NCI-H82 treated with DMSO at 0.1 percent for 48 hours (cell line): Measurements from ENCODE around the gene FAM151A.

Experiments used
- DNase-seq: peaks from one replicate; lab custom pipeline; 2025; ENCODE audit not compliant: unreplicated experiment; lab: John Stamatoyannopoulos, UW

FAM151A gene

GRCh38 chr1:54623216-54624007 lies at the start of gene FAM151A:
FAM151A (minus strand) TSS chr1:54623525; CDS start chr1:54623395, 130 bp downstream.
- peak; percentile 13 for DNase-seq

- peak; percentile 74 for DNase-seq
Observed at GRCh38 chr1:54671985-54672608, 48.8 kb upstream of the FAM151A start.

- DNase-seq: no peak
Observed at GRCh38 chr1:54668567-54668966, 45.2 kb upstream of the FAM151A start.

- no peak for DNase-seq
Observed at GRCh38 chr1:54667797-54668196, 44.5 kb upstream of the FAM151A start.

- DNase-seq: no peak
Observed at GRCh38 chr1:54666333-54666732, 43.0 kb upstream of the FAM151A start.

- no peak for DNase-seq
Observed at GRCh38 chr1:54665852-54666251, 42.5 kb upstream of the FAM151A start.

GRCh38 chr1:54664364-54664763 lies 41.0 kb upstream of the FAM151A start:
- no peak for DNase-seq

- no peak for DNase-seq
Observed at GRCh38 chr1:54663725-54664124, 40.4 kb upstream of the FAM151A start.

GRCh38 chr1:54658164-54658913 lies 35.0 kb upstream of the FAM151A start:
- no peak for DNase-seq

GRCh38 chr1:54653036-54653435 lies 29.7 kb upstream of the FAM151A start:
- no peak for DNase-seq

- DNase-seq: no peak
Observed at GRCh38 chr1:54652168-54652567, 28.8 kb upstream of the FAM151A start.

- no peak for DNase-seq
Observed at GRCh38 chr1:54651608-54652007, 28.3 kb upstream of the FAM151A start.

- no peak for DNase-seq
Observed at GRCh38 chr1:54650417-54650816, 27.1 kb upstream of the FAM151A start.

GRCh38 chr1:54649921-54650320 lies 26.6 kb upstream of the FAM151A start:
- no peak for DNase-seq

- no peak for DNase-seq
Observed at GRCh38 chr1:54649130-54649898, 26.0 kb upstream of the FAM151A start.

- DNase-seq: no peak
Observed at GRCh38 chr1:54645806-54646676, 22.7 kb upstream of the FAM151A start.

- no peak for DNase-seq
Observed at GRCh38 chr1:54643736-54644135, 20.4 kb upstream of the FAM151A start.

GRCh38 chr1:54640863-54641836 lies 17.8 kb upstream of the FAM151A start, which contains the start of gene MROH7:
MROH7 (plus strand) TSS chr1:54641786; CDS start chr1:54652927, 11,141 bp downstream.
- DNase-seq: no peak

GRCh38 chr1:54640361-54640760 lies 17.0 kb upstream of the FAM151A start:
- no peak for DNase-seq
